ENCODE measurements around the gene FAM131A. TPM values are rescaled to one million over a fixed set of nuclear protein-coding genes. Genes with fewer than 3 reads are reported as not detected.

FAM131A gene
- total RNA-seq, 2 experiments from 2014 or later: 3.7 to 3.8 TPM

DNA sequence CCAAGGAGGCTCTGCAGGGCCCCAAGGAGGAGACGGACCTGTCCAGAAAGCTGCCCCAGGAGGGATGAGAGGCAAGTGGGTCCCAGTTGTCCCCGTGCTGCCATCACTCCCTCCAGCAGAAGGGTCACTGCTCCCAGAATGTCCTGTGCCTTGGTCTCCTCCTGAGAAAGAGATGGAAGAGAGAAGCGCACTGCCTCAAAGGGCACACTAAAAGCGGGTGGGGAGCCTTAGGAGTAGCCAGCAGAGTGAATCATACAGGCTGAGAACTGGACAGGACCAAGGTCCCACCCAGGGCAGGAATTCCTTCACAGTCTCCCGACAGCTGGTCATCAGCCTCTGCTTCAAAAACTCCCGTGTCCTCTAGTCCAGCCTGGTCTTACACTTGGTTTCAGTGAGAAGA is 36.0 kb downstream of the FAM131A start:
- Histone ChIP-seq H3K9me3 (ENCODE audit: low read length) (no peaks in the 10 kb centered on the region), H2AFZ (ENCODE audit: low read length) (no peak overlapping the region), H3K36me3 (ENCODE audit: insufficient read depth, low read length) (peaks cover 18% of the 10 kb centered on the region), H3K9me2 (ENCODE audit: insufficient read depth, low read length) (no peaks in the 10 kb centered on the region), H3K4me1 (ENCODE audit: insufficient read depth, low read length, poor library complexity, severe bottlenecking) (peaks cover 15% of the 10 kb centered on the region), H3K79me2 (ENCODE audit: insufficient read depth, low read depth, low read length) (no peaks in the 10 kb centered on the region), H3K27ac (ENCODE audit: low read depth, low read length, poor library complexity, severe bottlenecking) (no peak overlapping the region), H3K4me3 (ENCODE audit: low read depth, low read length, poor library complexity, severe bottlenecking) (no peak overlapping the region), H4K20me1 (ENCODE audit: insufficient read depth, low read length) (no peaks in the 10 kb centered on the region), H3K4me2 (ENCODE audit: low read length) (no peak overlapping the region)
- intact Hi-C loops (cut with micrococcal nuclease; ENCODE audit: unreplicated experiment): no loop called here
- ChIA-PET POLR2A (interaction anchor here (0.7 kb wide), 1 partner anchor 170 kb away, joined by 3 read pairs; no protein-coding TSS in a partner anchor), CTCF (ENCODE audit: unreplicated experiment) (no interaction called here)
- TF ChIP-seq EZH2phosphoT487 (IDR thresholded peaks at IDR 0.05; ENCODE audit: borderline replicate concordance, low read depth, low read length): no peak
- TF ChIP-seq, protein P1, sequence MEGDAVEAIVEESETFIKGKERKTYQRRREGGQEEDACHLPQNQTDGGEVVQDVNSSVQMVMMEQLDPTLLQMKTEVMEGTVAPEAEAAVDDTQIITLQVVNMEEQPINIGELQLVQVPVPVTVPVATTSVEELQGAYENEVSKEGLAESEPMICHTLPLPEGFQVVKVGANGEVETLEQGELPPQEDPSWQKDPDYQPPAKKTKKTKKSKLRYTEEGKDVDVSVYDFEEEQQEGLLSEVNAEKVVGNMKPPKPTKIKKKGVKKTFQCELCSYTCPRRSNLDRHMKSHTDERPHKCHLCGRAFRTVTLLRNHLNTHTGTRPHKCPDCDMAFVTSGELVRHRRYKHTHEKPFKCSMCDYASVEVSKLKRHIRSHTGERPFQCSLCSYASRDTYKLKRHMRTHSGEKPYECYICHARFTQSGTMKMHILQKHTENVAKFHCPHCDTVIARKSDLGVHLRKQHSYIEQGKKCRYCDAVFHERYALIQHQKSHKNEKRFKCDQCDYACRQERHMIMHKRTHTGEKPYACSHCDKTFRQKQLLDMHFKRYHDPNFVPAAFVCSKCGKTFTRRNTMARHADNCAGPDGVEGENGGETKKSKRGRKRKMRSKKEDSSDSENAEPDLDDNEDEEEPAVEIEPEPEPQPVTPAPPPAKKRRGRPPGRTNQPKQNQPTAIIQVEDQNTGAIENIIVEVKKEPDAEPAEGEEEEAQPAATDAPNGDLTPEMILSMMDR (conservative IDR thresholded peaks at IDR 0.05; ENCODE audit: low read length): no peak
- no TSS peak for BruUV-seq (replicated peaks)
- no peak for DNase-seq (ENCODE audit: low spot score)

DNA sequence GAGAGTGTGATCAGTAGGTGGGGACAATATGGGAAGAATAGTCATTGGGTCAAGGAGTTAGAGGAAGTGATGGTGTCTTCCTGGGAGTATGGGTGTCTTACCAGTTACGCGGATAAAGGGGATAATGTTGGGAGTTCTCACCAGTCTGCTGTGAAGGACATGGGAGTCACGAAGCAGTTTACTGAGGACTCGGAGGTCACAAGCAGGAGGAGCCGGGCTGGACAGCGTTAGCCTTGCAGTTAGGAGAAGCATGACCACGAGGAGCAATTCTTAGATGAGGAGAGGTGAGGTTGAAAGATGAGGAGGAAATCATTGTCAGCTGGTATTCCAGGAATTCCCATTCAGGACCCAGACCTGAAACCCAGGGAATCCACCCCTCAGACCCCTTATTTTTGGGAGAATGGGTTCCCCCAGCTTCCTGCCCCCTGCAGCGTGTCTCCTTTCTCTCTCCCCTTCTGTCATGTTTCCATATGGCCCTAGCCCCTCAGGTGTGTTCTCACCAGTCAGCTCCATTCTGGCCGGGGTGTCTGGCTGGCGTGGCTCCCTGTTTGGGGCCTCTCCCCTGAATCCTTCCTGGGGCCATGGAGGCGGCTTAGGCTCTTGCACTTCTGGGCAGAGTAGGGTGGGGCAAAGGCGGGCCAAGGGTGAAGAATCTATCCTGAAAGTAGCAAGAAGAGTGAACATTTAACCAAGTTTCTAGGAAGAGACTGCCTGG is 38.5 kb downstream of the FAM131A start:
- no peaks in the 10 kb centered on the region for H3K79me2 ChIP-seq (ENCODE audit: insufficient read depth, low read depth, low read length)
- no peak overlapping the region for H3K4me2 ChIP-seq (ENCODE audit: low read length)
- ChIA-PET POLR2A (interaction anchor here (0.6 kb wide), 1 partner anchor 792 kb away, joined by 3 read pairs; no protein-coding TSS in a partner anchor), CTCF (ENCODE audit: unreplicated experiment) (no interaction called here)
- BruUV-seq (replicated peaks): no TSS peak
- no peak overlapping the region for H2AFZ ChIP-seq (ENCODE audit: low read length)
- no peak for DNase-seq (ENCODE audit: low spot score)
- H3K4me1 ChIP-seq (ENCODE audit: insufficient read depth, low read length, poor library complexity, severe bottlenecking): peaks cover 15% of the 10 kb centered on the region
- no peak overlapping the region for H3K4me3 ChIP-seq (ENCODE audit: low read depth, low read length, poor library complexity, severe bottlenecking)
- intact Hi-C loops (cut with micrococcal nuclease; ENCODE audit: unreplicated experiment): no loop called here
- no peak for TF ChIP-seq EZH2phosphoT487 (IDR thresholded peaks at IDR 0.05; ENCODE audit: borderline replicate concordance, low read depth, low read length)
- TF ChIP-seq, protein P1 (conservative IDR thresholded peaks at IDR 0.05; ENCODE audit: low read length): no peak
- H3K27ac ChIP-seq (ENCODE audit: low read depth, low read length, poor library complexity, severe bottlenecking): no peak overlapping the region
- no peaks in the 10 kb centered on the region for H4K20me1 ChIP-seq (ENCODE audit: insufficient read depth, low read length)
- no peaks in the 10 kb centered on the region for H3K36me3 ChIP-seq (ENCODE audit: insufficient read depth, low read length)
- H3K9me3 ChIP-seq (ENCODE audit: low read length): no peaks in the 10 kb centered on the region
- no peaks in the 10 kb centered on the region for H3K9me2 ChIP-seq (ENCODE audit: insufficient read depth, low read length)

DNA sequence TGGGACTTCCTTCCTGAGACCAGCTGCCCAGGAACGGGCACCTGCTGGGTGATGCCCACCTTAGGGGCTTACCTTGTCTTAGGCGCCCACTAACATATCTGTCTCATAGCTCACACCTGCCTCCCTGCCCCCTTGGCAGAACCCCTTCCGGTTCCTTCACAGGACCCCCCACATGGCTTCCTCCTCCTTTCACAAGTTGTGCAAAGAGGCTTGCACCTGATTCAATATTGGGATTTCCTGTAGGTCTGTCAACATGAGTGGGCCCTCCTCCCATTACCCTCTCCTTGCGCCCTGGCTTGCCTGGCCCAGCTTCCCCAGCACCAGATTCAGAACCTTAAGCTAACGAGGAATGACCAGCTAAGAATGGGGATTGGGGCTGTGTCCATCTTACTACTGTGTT is 40.0 kb downstream of the FAM131A start:
- no peaks in the 10 kb centered on the region for H3K79me2 ChIP-seq (ENCODE audit: insufficient read depth, low read depth, low read length)
- intact Hi-C loops (cut with micrococcal nuclease; ENCODE audit: unreplicated experiment): no loop called here
- H3K36me3 ChIP-seq (ENCODE audit: insufficient read depth, low read length): no peaks in the 10 kb centered on the region
- H3K9me2 ChIP-seq (ENCODE audit: insufficient read depth, low read length): no peaks in the 10 kb centered on the region
- ChIA-PET CTCF (ENCODE audit: unreplicated experiment) (interaction anchor here (0.6 kb wide), 1 partner anchor 182 kb away, joined by 4 read pairs; no protein-coding TSS in a partner anchor), POLR2A (interaction anchor here (1.1 kb wide), 1 partner anchor 137 kb away, joined by 4 read pairs; no protein-coding TSS in a partner anchor)
- H2AFZ ChIP-seq (ENCODE audit: low read length): peak overlapping the region; percentile 46; the same call in 1 of the 2 replicates
- no TSS peak for BruUV-seq (replicated peaks)
- TF ChIP-seq EZH2phosphoT487 (IDR thresholded peaks at IDR 0.05; ENCODE audit: borderline replicate concordance, low read depth, low read length): no peak
- TF ChIP-seq, protein P1 (conservative IDR thresholded peaks at IDR 0.05; ENCODE audit: low read length): no peak; the same call in 1 of the 2 replicates
- peaks cover 9% of the 10 kb centered on the region for H3K4me1 ChIP-seq (ENCODE audit: insufficient read depth, low read length, poor library complexity, severe bottlenecking)
- H4K20me1 ChIP-seq (ENCODE audit: insufficient read depth, low read length): no peaks in the 10 kb centered on the region
- no peak overlapping the region for H3K4me3 ChIP-seq (ENCODE audit: low read depth, low read length, poor library complexity, severe bottlenecking)
- peak overlapping the region; percentile 18 for H3K4me2 ChIP-seq (ENCODE audit: low read length)
- H3K27ac ChIP-seq (ENCODE audit: low read depth, low read length, poor library complexity, severe bottlenecking): no peak overlapping the region
- DNase-seq (ENCODE audit: low spot score): peak; percentile 26
- H3K9me3 ChIP-seq (ENCODE audit: low read length): no peaks in the 10 kb centered on the region
